ENCODE results near the gene SAFB2.

Gene SAFB2

GRCh38 chr19:5586300-5587070, 36.1 kb downstream of the SAFB2 start:
- no peak for FAIRE-seq
- TF ChIP-seq CTCF (IDR thresholded peaks at IDR 0.05; ENCODE audit: insufficient read depth, missing control alignments): no peak
- DNase-seq (ENCODE audit: insufficient read length, low spot score): no peak

GRCh38 chr19:5585461-5586299, 36.9 kb downstream of the SAFB2 start:
- TF ChIP-seq CTCF (IDR thresholded peaks at IDR 0.05; ENCODE audit: insufficient read depth, missing control alignments): no peak
- FAIRE-seq: no peak
- no peak for DNase-seq (ENCODE audit: insufficient read length, low spot score)

- no peak for TF ChIP-seq CTCF (IDR thresholded peaks at IDR 0.05; ENCODE audit: insufficient read depth, missing control alignments)
- DNase-seq (ENCODE audit: insufficient read length, low spot score) (no peak), FAIRE-seq (no peak)
Measured at GRCh38 chr19:5580161-5580571, 42.4 kb downstream of the SAFB2 start.

GRCh38 chr19:5579697-5580096, 42.9 kb downstream of the SAFB2 start:
- DNase-seq (ENCODE audit: insufficient read length, low spot score) (no peak), FAIRE-seq (no peak)
- no peak for TF ChIP-seq CTCF (IDR thresholded peaks at IDR 0.05; ENCODE audit: insufficient read depth, missing control alignments)

- TF ChIP-seq CTCF (IDR thresholded peaks at IDR 0.05; ENCODE audit: insufficient read depth, missing control alignments): no peak
- no peak for FAIRE-seq
- DNase-seq (ENCODE audit: insufficient read length, low spot score): no peak
Measured at GRCh38 chr19:5579286-5579685, 43.3 kb downstream of the SAFB2 start.

- TF ChIP-seq CTCF (IDR thresholded peaks at IDR 0.05; ENCODE audit: insufficient read depth, missing control alignments): peak; percentile 75
- FAIRE-seq: no peak
- DNase-seq (ENCODE audit: insufficient read length, low spot score): peak; percentile 77
Measured at GRCh38 chr19:5578097-5578846, 44.3 kb downstream of the SAFB2 start.
